ENCODE results near the gene KRT86.
"Not testable (repeated sequence)": the region's sequence is repeated elsewhere in the genome, so short reads cannot be mapped to it uniquely, and the experiment has no call there.

The KRT86 gene

DNA sequence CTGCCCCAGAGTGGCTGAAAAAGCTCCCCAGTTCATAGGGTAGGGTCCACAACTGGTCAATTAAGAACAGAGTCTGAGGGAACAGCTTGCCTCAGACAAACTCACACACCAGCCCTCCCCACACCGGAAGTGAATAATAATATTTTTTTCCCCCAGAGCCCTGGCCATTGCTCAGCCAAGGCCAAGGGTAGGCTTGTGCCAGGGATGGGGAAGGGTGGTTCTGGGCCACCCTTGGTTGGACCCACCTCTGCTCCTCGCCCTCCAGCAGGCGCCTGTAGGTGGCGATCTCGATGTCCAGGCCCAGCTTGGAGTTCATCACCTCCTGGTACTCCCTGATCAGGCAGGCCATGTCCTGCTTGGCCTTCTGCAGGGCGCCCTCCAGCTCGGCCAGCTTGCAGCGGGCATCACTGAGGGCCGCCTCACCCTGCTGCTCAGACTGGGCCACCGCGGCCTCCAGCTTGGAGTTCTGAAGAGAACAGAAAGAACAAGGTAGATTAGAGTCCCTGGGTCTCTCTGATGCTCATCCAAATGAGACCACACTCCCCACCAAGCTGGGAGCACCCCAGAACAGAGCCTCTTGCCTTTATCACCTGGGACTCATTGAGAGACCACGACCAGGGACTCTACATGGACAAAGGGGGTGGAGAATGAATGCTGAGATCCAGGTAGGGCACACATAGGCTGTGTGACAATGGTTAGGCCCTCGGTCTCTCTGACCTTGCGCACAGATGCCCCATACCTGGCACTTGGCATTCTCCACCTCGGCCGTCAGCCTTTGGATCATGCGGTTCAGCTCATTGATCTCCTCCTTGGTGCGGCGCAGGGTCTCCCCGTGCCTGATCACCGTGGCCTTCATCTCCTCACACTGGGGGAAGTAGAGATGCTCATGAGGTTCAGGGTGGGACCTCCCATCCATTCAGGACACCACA is 12.7 kb downstream of the KRT86 start:
- not testable (repeated sequence) for H3K9me3 Mint-ChIP-seq; ATAC-seq; H3K27ac Mint-ChIP-seq; H3K36me3 Mint-ChIP-seq; DNase-seq (ENCODE audit: low spot score in 2 of 2); H3K4me3 Mint-ChIP-seq
- peaks cover 15% of the 10 kb centered on the region for H3K4me1 Mint-ChIP-seq

- H3K27ac Mint-ChIP-seq, result peak overlapping the region; percentile 76
- not testable (repeated sequence) for H3K36me3 Mint-ChIP-seq; H3K4me3 Mint-ChIP-seq; H3K9me3 Mint-ChIP-seq; DNase-seq (ENCODE audit: low spot score in 2 of 2)
- peak; percentile 74 for ATAC-seq
- peaks cover 15% of the 10 kb centered on the region for H3K4me1 Mint-ChIP-seq
Observed at GRCh38 chr12:52287816-52288805, 13.7 kb downstream of the KRT86 start.

GRCh38 chr12:52290483-52291134 is 16.2 kb downstream of the KRT86 start:
- not testable (repeated sequence) for H3K4me3 Mint-ChIP-seq; H3K9me3 Mint-ChIP-seq; ATAC-seq; H3K27ac Mint-ChIP-seq; H3K36me3 Mint-ChIP-seq; DNase-seq (ENCODE audit: low spot score in 2 of 2)
- H3K4me1 Mint-ChIP-seq, result peaks cover 15% of the 10 kb centered on the region

DNA sequence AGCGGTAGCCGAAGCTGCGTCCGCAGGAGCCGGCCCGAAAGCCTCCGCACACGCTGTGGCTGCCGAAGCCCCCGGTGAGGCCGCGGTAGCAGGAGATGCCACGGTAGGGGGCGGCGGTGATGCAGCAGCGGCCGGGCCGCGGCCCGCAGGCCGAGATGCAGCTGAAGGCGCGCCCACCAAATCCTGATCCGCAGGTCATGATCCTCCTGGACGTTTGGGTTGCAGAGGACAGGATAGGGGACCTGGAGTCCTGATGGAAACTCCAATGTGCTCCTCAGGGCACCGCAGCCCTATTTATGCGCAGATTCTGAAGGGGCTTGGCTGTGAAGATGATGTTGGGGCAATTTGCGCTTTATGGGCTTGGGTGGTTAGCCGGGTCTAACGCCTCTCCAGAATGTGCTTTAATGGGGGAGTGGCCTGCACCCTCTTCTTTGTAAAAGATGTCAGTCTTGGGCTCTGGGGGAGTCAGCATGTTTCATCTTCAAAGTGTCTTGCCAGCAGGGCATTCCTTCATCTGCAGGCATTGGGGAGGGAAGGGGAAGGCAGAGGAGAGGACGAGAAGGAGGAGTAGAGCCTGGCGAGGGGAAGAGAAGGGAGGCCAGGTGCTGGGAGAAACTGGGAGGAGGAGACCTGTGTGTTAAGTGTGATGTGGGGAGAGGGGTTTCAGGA is 17.0 kb downstream of the KRT86 start, which contains the start of gene KRT81:
KRT81 (minus strand) TSS at position 268 of the 669 bp plus-strand sequence; CDS start at position 199, 69 bp downstream.
- peaks cover 15% of the 10 kb centered on the region for H3K4me1 Mint-ChIP-seq

GRCh38 chr12:52293926-52294325 is 19.5 kb downstream of the KRT86 start:
- Mint-ChIP-seq H3K9me3 (no peaks in the 10 kb centered on the region), H3K4me3 (no peak overlapping the region), H3K27ac (no peak overlapping the region), H3K36me3 (no peaks in the 10 kb centered on the region), H3K4me1 (no peaks in the 10 kb centered on the region)
- DNase-seq (ENCODE audit: low spot score in 2 of 2), result no peak
- no peak for ATAC-seq

More for the DNA sequence above, 17.0 kb downstream of the KRT86 start, which contains the start of gene KRT81:
- Mint-ChIP-seq H3K36me3 (no peaks in the 10 kb centered on the region), H3K4me3 (no peak within 1 kb of the TSS), H3K27ac (no peak within 1 kb of the TSS), H3K9me3 (no peaks in the 10 kb centered on the region)
- ATAC-seq, result no peak
- no peak for DNase-seq (ENCODE audit: low spot score in 2 of 2)

- Mint-ChIP-seq H3K36me3 (no peaks in the 10 kb centered on the region), H3K4me3 (no peak overlapping the region), H3K9me3 (no peaks in the 10 kb centered on the region), H3K27ac (no peak overlapping the region), H3K4me1 (no peaks in the 10 kb centered on the region)
- ATAC-seq (no peak), DNase-seq (ENCODE audit: low spot score in 2 of 2) (no peak)
Observed at GRCh38 chr12:52294803-52295202, 20.4 kb downstream of the KRT86 start.

DNA sequence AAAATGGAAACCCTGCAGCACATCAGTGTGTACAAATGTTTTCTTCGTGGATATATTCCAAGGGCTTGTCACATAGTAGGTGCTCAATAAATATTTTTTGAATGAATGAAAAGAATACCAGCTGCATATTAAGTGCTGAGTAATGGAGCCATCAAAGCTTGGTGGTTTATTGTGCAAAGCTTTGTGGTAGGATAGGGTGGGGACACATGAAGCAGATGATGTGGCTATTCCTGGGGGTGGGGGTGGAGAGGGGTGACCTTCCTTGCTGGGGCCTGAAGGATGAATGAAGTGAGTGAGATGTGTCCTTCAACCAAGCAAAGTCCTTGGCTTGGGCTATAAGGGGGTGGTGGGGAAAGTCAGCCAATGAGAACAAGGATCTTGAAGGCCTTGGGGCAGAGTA is 21.2 kb downstream of the KRT86 start:
- H3K4me3 Mint-ChIP-seq, result no peak overlapping the region
- ATAC-seq, result no peak
- DNase-seq (ENCODE audit: low spot score in 2 of 2), result no peak
- H3K36me3 Mint-ChIP-seq, result no peaks in the 10 kb centered on the region
- no peaks in the 10 kb centered on the region for H3K9me3 Mint-ChIP-seq
- H3K27ac Mint-ChIP-seq, result no peak overlapping the region
- H3K4me1 Mint-ChIP-seq, result no peaks in the 10 kb centered on the region

DNA sequence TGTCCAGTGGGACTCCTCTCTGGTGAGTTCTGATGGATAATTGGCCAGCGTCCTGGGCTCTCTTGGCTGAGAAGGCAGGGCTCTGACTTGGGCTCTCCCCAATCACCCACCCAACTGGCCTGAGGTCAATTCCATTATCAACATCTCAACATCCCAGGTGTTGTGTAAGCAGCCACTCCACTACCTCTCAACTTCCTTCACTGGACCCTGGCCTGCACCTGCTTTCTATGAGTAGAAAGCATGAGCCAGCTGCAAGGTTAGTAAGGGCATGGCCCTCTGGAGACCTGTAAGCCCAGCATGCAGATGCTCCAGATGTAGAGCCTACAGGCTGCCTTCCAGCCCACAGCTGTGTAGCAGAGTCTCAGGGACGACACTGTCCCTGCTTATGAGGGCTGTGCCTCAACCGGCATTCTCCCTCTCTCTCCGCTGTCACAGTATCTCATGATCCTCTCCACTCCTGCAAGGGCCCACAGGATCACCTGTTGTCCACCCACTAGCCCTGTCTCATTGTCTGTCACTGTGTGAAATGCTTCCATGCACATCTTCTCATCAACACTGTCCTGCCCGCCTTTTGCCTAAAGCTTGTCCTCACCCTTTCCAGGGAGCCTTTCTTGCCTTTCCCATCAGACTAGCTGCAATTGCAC is 22.2 kb downstream of the KRT86 start:
- Mint-ChIP-seq H3K36me3 (no peaks in the 10 kb centered on the region), H3K4me3 (no peak overlapping the region), H3K9me3 (no peaks in the 10 kb centered on the region), H3K4me1 (no peaks in the 10 kb centered on the region), H3K27ac (no peak overlapping the region)
- ATAC-seq (peak; percentile 19), DNase-seq (ENCODE audit: low spot score in 2 of 2) (no peak)

DNA sequence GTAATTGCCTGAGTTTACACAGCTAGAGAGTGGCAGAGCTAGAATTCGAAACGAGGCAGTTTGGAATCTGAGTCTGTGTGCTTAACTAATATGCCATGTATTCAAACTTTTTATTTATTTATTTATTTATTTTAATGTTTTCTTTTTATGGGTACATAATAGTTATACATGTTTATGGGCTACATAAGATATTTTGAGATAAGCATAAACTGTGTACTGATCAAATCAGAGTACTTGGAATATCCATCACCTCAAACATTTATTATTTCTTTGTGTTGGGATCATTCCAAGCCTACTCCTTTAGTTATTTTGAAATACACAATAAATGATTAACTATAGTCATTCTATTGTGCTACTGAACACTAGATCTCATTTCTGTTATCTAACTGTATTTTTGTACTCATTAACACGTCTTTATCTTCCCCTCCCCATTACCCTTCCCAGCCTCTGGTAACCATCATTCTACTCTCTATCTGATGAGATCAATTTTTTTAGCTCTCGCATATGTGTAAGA is 24.3 kb downstream of the KRT86 start:
- Mint-ChIP-seq H3K4me3 (no peak overlapping the region), H3K36me3 (no peaks in the 10 kb centered on the region), H3K27ac (no peak overlapping the region), H3K9me3 (no peaks in the 10 kb centered on the region), H3K4me1 (no peaks in the 10 kb centered on the region)
- no peak for DNase-seq (ENCODE audit: low spot score in 2 of 2)
- ATAC-seq, result no peak

DNA sequence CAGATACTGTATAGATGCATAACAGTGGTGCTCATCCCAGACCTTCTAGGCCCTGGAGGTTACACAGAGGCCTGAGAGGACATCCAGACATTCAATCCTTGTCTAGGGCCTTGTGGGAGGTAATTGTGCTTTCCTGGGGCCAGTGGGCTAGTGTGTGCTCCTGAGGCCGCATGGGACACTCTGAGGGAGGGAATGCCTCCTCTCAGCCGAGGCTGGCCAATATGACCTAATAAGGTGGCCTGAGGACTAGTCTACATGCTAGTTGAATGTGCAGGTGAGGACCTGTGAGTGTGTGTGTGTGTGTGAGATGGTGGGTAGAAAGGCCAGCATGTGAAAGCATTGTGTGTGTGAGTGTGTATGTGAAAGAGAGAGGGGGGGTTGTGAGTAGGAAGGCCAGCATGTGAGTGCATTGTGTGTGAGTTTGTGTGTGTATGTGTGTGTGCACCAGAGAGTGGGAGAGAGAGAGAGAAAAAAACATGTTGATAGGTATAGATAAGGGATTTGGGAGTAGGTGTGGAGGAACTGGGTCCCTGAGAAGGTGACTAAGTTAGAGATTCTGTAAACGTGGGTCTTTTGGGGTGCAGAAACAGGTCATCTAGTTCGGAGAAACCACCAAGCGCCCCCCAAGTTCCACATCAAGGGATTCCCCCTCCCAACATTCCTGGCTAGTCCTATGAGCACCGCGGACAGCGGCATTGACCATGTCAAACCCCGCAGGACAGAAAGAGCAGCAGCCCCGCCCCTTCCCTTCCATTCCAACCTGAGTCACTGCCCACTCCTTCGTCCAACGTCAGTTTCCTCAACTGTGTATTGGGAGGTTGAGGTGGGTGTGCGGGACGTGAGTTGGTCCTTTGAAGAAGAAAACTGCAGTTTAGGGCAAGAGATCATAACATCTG is 26.6 kb downstream of the KRT86 start:
- DNase-seq (ENCODE audit: low spot score in 2 of 2) (no peak), ATAC-seq (no peak)
- no peak overlapping the region for H3K27ac Mint-ChIP-seq
- H3K4me1 Mint-ChIP-seq, result peaks cover 20% of the 10 kb centered on the region
- no peak overlapping the region for H3K4me3 Mint-ChIP-seq
- H3K36me3 Mint-ChIP-seq, result no peaks in the 10 kb centered on the region
- H3K9me3 Mint-ChIP-seq, result no peaks in the 10 kb centered on the region

DNA sequence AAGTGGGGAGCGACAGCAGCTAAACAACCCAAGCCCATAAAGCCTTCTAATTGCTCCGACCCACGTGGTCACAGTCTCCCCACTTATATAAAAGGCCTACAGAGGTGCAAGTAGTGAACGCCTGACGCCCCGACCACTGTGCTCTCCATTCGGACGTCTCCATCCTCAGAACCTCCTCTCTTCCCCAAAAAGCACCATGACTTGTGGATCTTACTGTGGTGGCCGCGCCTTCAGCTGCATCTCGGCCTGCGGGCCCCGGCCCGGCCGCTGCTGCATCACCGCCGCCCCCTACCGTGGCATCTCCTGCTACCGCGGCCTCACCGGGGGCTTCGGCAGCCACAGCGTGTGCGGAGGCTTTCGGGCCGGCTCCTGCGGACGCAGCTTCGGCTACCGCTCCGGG is 27.3 kb downstream of the KRT86 start:
- H3K9me3 Mint-ChIP-seq; ATAC-seq; DNase-seq (ENCODE audit: low spot score in 2 of 2); H3K4me3 Mint-ChIP-seq; H3K27ac Mint-ChIP-seq; H3K36me3 Mint-ChIP-seq: not testable (repeated sequence)
- H3K4me1 Mint-ChIP-seq, result peaks cover 22% of the 10 kb centered on the region

DNA sequence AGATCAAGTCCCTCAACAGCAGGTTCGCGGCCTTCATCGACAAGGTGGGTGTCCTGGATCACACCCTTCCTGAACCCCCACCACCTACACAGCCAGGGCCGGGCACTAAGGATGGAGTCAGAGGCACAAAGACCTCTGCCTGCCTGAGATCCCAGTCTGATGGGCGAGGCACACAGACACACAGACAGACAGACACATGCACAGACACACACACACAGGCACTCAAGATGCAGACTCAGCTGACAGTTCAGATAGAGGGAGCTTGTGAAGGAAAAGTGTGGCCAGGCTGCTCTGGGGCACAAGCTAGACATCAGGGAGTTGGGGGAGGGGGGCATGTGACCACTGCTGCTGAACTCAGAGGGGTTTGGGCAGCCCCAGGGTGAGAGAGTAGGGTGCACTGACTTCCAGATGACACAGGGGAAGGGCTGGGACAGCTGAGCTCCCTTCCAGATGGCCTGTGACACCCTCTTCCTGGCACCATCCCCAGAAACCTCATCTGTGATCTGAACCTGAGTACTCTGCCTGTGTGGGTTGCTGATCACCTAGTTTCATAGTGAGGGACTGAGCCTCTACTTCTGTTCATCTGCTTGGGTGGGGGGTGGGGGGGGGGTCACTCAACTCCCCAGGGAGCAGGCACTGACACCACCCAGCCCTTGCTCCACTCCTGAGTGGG is 27.9 kb downstream of the KRT86 start:
- H3K36me3 Mint-ChIP-seq; H3K4me3 Mint-ChIP-seq; DNase-seq (ENCODE audit: low spot score in 2 of 2); H3K27ac Mint-ChIP-seq; H3K9me3 Mint-ChIP-seq; ATAC-seq: not testable (repeated sequence)
- peaks cover 22% of the 10 kb centered on the region for H3K4me1 Mint-ChIP-seq

DNA sequence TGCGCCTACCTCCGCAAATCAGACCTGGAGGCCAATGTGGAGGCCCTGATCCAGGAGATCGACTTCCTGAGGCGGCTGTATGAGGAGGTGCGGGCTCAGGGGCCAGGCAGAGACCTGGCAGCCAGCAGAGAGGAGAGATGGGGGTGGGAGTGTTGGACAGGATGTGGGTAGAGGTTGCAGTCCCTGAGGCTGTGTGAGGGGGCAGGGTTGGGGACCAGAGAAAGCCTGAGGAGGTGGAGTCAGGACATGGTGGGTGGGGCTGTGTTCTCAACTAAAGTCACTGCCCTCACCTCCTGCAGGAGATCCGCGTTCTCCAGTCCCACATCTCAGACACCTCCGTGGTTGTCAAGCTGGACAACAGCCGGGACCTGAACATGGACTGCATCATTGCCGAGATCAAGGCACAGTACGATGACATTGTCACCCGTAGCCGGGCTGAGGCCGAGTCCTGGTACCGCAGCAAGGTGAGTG is 30.5 kb downstream of the KRT86 start:
- H3K9me3 Mint-ChIP-seq, H3K36me3 Mint-ChIP-seq: not testable (repeated sequence)
- DNase-seq (ENCODE audit: low spot score in 2 of 2) (peak in 1 of 2 donors; percentile 64), ATAC-seq (peak; percentile 79)
- Mint-ChIP-seq H3K4me1 (peaks cover 33% of the 10 kb centered on the region), H3K4me3 (peak overlapping the region; percentile 20), H3K27ac (peak overlapping the region; percentile 29)

All from stimulated activated effector memory CD8-positive, alpha-beta T cell treated with anti-CD3 and anti-CD28 coated beads, Interleukin-12 subunit alpha, Interleukin-12 subunit beta, amount 100 ng/mL, for 72 hours (primary cell).